ENCODE results near the gene PPP2R5B.
"Not testable (repeated sequence)": the region's sequence is repeated elsewhere in the genome, so short reads cannot be mapped to it uniquely, and the experiment has no call there.

The PPP2R5B gene

GRCh38 chr11:64933213-64933934 is 8.9 kb downstream of the PPP2R5B start:
- DNase-seq = no peak

GRCh38 chr11:64933935-64934681 is 9.6 kb downstream of the PPP2R5B start:
- no peak for DNase-seq

- DNase-seq = no peak
These were observed 10.3 kb downstream of the PPP2R5B start for GRCh38 chr11:64934682-64935358.

GRCh38 chr11:64935359-64936081 is 11.0 kb downstream of the PPP2R5B start, which contains the start of gene GPHA2:
Gene GPHA2 (minus strand): TSS chr11:64935893. CDS start chr11:64935460, 433 bp downstream.
- DNase-seq = peak; percentile 28

GRCh38 chr11:64936539-64936938 is 12.1 kb downstream of the PPP2R5B start:
- no peak for DNase-seq

- no peak for DNase-seq
These were observed 22.8 kb downstream of the PPP2R5B start for GRCh38 chr11:64947208-64947814.

- DNase-seq = no peak
These were observed 27.0 kb downstream of the PPP2R5B start for GRCh38 chr11:64951529-64951928.

GRCh38 chr11:64954201-64954600 is 29.7 kb downstream of the PPP2R5B start:
- no peak for DNase-seq

- no peak for DNase-seq
These were observed 35.0 kb downstream of the PPP2R5B start for GRCh38 chr11:64959498-64959897.

- DNase-seq = no peak
These were observed 36.2 kb downstream of the PPP2R5B start for GRCh38 chr11:64960719-64961118.

- no peak for DNase-seq
These were observed 38.7 kb downstream of the PPP2R5B start for GRCh38 chr11:64963072-64963631.

GRCh38 chr11:64967375-64967774 is 42.9 kb downstream of the PPP2R5B start:
- no peak for DNase-seq

- peak; percentile 70 for DNase-seq
These were observed 44.7 kb downstream of the PPP2R5B start for GRCh38 chr11:64969209-64969608.

GRCh38 chr11:64970731-64971151 is 46.3 kb downstream of the PPP2R5B start:
- no peak for DNase-seq

- no peak for DNase-seq
These were observed 47.1 kb downstream of the PPP2R5B start, which contains the start of gene MAJIN for GRCh38 chr11:64971421-64972233. Gene MAJIN (minus strand): TSS chr11:64972108. CDS start chr11:64959405, 12,703 bp downstream.

GRCh38 chr11:64974124-64974523 is 49.6 kb downstream of the PPP2R5B start:
- no peak for DNase-seq

GRCh38 chr11:64976651-64977050 is 52.2 kb downstream of the PPP2R5B start:
- no peak for DNase-seq

GRCh38 chr11:64983339-64983738 is 58.9 kb downstream of the PPP2R5B start:
- DNase-seq = not testable (repeated sequence)
